Left ventricle myocardium superior (tissue), 1 donor: Measurements from ENCODE around the gene SLC25A22. TPM values are rescaled to one million over a fixed set of nuclear protein-coding genes. Genes with fewer than 3 reads are reported as not detected.
A peak's percentile ranks its signal among the peaks of the same experiment; 100 is the strongest.

ENCODE experiments used
- ATAC-seq: fragments of 200-7000 bp; cut with Tn5 transposase; one replicate; pipeline ENCODE4 v1.9.1; 2020; ENCODE audit warnings: mild to moderate bottlenecking, moderate library complexity
- DNase-seq: peaks from one replicate; pipeline ENCODE4 v3.0.0-alpha.2; 2020
- intact Hi-C: fragments of 100-400 bp; cut with micrococcal nuclease; formaldehyde crosslinking; loops from one replicate; pipeline ENCODE4 v1.11.0; 2022
- total RNA-seq: library from RNA; stranded (reverse); fragmentation: NEBNext Ultra II Directional; extraction: Animal tissue kit (Norgen Biotek cat#: 25700); gene quantifications from one replicate; pipeline ENCODE4 v1.2.1, GENCODE V29; 2021
- donor health status: DM: no; HTN: yes; CAD: no; lungs with severe emphysema.

Gene SLC25A22
- total RNA-seq, 1 donor from 2014 or later, result 3.5 TPM

DNA sequence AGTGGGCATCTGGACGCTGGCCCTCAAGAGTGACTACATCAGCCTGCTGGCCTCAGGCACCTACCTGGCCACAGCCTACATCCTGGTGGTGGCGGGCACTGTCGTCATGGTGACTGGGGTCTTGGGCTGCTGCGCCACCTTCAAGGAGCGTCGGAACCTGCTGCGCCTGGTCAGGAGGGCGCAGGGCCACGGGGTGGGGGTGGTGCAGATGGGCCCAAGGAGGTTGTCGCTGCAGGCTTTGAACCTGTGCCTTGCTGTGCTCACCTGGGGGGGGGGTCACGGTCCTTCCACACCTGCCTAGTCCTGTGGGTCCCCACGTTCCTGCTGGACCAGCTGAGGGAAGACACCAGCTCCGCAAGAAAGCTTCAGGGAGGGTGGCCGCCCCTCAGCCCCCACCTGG is 38.2 kb upstream of the SLC25A22 start:
- DNase-seq, result no peak
- intact Hi-C loops, result no loop called here
- no peak for ATAC-seq

DNA sequence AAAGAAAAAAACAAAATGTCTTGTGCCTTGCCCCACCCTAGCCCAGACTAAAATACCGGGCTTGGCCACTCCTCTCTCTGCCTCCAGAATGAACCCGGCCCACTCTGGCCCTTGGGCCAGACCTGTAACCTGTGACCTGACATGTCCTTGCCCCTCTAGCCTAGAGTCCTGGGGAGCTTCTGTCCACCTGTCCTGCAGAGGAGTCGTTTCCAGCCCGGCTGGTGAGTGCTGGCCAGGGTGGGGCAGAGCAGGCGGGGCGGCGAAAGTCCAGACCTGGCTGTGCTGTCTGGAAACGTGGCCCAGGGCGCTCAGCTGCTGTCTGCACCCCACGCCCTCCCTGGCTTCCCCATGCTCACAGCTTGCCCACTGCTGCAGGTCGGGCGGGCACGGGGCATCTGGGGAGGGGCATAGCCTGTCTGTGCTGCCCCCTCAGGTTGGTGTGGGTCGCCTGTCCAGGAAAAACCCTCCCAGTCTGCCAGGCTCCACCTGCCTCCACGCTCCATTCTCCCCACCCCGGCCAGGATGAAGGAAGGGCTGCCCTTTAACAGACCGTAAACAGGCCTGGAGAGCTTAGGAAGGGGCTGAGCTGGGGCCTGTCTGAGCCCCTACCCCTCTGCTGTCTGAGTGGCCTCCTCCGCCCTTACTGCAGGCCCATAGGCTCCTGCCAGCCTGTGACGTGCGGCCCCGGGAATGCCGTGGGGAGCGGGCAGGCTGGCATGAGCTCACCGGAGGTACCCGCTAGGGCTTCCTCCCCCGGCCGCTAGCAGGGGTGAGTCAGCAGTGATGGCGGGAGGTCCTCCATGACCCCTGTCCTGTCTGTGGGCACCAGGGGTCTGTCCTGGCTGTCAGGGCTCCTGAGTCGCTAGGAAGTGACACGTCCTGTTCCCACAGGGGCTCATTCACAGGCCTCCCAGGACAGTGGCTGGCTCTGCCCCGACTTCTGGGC is 36.6 kb upstream of the SLC25A22 start:
- intact Hi-C loops, result no loop called here
- peak; percentile 62 for ATAC-seq
- DNase-seq, result peak; percentile 89

DNA sequence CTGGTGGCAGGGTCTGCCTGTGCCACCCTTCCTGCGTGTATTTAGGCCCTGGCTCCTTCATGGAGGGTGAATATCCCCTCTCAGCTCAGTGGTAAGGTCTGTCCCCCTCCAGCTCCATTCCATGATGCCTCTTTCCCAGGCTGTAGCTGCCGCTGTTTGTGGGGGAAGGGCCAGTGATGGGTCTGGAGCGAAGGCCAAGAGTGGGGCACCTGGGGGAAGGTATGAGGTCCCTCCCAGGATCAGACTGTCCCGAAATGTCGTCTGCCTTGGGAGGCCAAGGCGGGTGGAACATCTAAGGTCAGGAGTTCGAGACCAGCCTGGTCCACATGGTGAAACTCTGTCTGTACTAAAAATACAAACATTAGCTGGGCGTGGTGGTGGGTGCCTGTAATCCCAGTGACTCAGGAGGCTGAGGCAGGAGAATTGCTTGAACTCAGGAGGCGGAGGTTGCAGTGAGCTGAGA is 35.8 kb upstream of the SLC25A22 start:
- intact Hi-C loops, result no loop called here
- ATAC-seq (no peak), DNase-seq (no peak)

DNA sequence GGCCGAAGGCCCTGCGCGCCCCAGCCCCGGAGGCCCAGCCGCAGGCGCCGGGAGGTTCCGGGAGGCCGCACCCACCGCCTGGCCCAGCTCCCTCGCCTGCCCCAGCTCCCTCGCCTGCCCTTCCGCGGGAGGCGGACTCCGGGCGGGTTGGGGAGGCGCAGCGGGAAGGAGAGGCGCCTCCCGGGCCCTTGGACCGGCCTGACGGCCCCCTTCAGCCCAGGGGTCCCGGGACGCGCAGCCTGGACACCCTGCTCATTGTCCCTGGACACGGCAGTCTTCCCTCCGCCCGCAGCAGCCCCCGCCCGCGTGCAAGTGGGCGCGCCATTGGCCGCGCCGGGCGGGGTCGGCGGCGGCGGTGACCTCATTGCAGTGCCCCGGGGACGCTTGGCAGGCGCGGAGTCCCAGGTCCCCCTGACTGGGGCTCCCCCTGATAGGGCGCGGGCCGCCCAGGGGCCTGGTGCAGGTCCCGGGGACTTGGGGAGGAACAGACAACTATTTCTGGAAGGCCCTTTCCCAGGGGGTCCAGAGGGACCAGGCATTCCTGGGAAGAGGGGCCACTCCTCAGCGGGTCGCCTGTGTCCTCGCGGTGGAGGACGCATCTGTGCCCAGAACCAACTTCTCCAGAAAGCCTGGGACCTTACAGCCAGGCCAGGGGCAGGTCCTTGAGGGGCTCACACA is 35.2 kb upstream of the SLC25A22 start:
- ATAC-seq (peak; percentile 21), DNase-seq (peak; percentile 81)
- intact Hi-C loops, result no loop called here

DNA sequence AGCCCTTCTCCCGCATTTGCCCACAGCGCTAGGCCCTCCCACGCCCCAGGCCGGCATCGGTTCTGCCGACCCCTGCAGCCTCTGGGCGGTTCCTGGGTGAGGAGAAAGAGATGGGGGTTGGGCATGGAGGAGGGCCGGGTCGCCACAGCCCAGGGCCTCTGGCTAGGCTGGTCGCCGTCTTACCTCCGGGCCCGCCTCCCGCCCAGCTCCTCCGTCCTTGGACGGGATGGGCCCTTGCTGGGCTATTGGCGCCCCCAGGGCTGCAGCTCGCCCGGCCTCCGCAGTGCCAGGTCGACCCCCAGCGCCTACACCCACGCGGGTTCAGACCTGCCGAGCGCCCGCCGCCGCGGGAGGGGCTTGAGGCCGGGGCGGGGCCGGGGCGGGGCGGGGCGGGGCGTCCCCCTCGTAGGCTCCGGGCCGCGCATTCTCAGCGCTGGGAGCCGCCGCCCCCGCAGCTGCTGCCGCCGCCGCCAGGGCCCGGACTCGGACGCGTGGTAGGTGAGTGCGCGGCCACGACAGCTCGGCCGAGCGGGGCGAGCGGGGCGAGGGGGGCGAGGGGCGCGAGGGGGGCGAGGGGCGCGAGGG is 34.5 kb upstream of the SLC25A22 start, which contains the start of gene CD151:
Gene CD151 (plus strand): TSS at position 424 of the 585 bp plus-strand sequence. CDS start 3,118 bp downstream, outside the sequence.
- ATAC-seq, result peak; percentile 38
- DNase-seq, result peak; percentile 75
- intact Hi-C loops, result no loop called here

DNA sequence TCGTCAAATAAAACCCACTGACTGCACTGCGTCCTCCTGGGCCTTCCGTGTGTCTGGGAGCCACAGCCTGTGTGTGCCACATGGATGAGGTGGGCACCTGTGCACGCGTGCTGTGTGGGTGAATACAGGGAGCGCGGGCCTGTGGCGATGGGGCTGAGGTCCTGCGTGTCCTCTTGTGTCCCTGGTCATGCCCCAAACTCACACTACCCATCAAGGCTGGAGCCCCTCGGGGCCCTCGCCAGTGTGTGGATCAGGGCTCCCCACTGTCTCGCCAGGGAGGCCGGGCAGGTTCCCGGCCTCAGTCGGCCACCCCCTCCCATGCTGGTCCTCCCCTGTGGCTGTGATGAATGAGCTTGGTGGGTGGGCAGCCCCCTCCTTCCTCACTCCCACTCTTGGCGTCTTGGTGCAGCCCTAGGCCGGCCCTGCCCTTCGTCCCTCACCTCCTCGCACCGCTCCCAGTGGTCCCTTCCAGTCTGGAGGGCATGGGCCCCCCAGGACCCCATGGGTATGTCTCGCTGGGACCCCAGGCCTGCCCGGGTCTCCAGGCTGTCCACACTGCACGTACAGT is 34.0 kb upstream of the SLC25A22 start:
- intact Hi-C loops, result no loop called here
- ATAC-seq, result no peak
- DNase-seq, result no peak

DNA sequence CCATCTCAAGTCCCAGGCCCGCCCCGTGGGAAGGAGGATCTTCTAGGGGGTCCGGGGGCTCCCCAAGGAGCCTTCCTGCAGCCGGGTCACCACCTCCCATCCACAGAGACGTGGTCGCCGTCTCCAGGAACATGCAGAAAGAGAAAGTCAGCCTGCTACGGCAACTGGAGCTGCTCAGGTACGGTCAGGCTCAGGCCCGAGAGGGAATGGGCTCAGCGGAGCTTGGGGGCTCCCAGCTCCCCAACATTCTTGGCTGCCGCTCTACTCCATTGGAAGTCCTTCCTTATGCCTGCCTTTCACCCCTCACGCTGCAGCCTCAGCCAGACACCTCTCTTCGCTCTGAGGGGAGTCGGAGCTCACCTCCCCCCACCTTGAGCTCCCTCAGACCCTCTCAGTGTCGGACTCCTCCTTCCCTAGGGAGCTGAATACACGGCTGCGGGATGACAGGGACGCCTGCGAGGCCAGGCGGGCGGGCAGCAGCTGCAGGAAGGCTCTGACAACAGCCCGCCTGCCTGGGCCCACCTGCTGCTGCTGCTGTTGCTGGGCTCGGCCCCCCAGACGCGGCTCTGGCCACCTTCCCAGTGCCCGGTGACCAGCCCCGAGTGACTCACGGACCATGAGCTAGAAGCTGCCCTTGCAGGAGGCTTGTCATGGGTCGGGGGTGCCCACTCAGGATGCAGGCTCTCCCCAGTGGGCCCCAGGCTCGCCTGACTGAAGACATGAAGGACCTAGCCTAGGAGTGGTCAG is 33.2 kb upstream of the SLC25A22 start:
- intact Hi-C loops, result no loop called here
- no peak for DNase-seq

DNA sequence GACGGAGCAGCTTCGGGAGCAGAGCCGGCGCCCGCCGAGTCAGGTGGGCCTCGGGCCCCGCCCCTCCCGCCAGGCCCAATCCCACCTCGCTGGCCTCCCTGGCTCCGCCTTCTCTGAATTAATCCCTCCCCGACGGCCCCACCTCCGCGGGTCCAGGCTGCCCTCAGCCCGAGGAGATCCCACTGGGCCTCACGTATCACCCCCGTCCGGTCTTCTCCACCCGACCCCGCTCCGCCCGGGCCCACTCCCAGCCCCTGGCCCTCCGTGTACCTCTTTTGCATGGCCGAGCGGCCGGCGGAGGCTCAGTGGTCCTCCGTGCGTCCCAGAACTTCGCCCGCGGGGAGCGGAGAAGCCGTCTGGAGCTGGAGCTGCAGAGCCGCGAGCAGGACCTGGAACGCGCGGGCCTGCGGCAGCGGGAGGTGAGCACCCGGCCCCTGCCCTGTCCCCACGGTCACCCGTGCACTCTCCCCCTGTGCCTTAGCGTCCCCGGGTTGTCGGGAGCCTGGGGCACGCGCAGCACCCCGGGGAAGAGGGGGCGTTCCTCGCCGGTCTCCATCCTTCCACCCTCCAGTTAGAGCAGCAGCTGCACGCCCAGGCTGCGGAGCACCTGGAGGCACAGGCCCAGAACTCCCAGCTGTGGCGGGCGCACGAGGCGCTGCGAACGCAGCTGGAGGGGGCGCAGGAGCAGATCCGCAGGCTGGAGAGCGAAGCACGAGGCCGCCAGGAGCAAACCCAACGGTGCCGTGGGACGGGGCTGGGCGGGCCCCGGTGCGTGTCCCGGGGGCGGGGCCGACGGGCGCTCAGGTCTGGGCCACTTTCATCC is 32.4 kb upstream of the SLC25A22 start:
- ATAC-seq (peak; percentile 59), DNase-seq (peak; percentile 91)
- intact Hi-C loops, result no loop called here

More for the DNA sequence above, 33.2 kb upstream of the SLC25A22 start:
- ATAC-seq, result no peak

DNA sequence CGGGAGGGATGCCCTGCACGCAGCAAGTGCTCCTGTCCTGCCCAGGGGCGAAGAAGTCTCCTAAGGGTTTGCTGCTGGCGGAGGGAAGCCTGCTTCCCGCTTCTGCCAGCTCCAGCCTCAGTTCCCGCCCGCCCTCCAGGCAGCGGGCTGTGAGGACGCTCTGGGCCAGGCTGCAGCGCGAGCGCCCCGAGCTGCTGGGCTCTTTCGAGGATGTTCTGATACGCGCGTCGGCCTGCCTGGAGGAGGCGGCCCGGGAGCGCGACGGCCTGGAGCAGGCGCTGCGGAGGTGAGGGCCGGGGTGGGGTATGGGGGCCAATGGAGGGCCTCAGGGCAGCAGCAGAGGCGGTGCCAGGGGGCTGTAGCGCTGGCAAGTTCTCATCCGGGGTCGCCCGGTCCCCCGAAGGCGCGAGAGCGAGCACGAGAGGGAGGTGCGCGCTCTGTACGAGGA is 31.8 kb upstream of the SLC25A22 start:
- intact Hi-C loops, result no loop called here
- ATAC-seq, result no peak
- DNase-seq, result no peak

DNA sequence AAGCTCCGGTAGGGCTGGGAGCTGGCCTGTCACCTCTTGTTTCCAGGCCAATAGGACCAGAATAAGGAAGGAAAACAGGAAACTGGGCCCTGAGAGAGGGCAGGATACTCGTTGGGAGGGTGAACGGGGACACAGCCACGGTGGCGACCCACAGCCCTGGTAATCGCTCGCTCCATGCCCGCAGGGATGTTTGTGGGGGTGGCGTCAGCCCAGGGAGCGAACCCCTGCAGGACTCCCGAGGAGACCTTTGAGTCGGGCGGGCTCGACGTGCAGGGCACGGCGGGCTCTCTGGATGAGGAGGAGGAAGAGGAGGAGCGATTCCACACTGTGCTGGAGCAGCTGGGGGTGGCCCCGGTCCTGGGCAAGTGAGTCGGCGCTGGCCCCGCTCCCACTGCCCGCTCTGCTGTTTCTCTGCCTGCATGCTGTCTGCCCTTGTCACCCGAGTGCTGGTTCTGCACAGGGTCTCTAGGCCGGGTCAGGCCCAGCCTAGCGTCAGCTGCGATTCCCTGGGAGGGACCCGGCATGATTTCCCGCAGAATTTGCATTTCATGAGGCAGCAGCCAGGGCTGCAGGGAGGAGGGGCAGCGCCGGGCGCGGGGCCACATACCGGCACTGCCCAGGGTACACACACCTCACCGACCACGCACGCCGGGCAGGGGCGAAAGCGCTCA is 31.2 kb upstream of the SLC25A22 start:
- peak; percentile 76 for DNase-seq
- ATAC-seq, result peak; percentile 6
- intact Hi-C loops, result no loop called here

DNA sequence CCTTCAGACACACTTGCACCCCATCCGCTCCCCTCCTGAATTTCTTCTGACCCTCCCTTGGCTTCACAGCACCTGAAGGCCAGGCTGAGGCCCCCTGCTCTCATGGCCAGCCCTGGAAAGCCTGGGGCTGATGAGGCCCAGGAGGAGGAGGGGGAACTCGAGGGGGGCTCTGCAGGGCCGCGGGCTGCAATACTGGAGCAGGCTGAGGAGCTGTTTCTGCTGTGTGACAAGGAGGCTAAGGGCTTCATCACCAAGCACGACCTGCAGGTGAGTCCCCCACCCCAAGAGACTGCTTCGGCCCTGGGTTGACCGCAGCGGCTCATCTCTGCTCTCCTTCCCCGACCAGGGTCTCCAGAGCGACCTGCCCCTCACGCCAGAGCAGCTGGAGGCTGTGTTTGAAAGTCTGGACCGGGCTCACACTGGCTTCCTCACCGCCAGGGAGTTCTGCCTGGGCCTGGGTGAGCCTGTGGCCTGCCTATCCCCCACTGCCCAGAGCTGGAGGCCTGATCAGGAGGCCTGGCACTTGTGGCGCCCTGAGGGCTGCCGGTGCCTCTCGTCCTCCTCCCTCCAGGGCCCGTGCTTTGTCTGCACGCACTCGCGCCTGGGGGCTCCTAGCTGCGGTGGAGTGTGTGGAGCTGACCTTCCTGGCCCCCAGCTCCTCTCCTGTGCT is 30.6 kb upstream of the SLC25A22 start:
- DNase-seq, result peak; percentile 28
- ATAC-seq, result no peak
- intact Hi-C loops, result no loop called here

DNA sequence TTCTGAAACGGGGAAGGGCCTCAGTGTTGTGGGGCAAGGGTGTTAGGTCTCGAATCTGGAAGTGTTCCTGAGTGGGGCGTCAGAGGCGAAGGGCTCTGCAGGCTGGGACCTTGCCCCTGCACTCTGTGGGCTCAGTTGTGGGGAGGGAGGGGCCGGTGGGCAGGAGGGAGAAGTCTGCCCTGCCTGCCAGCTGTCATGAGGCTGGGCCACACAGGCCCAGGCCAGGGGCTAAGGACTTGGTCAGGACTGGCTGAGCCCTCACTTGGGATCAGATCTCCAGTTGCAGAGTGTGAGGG is 29.8 kb upstream of the SLC25A22 start, which contains the start of gene CRACR2B:
Gene CRACR2B (plus strand): TSS at position 23 of the 296 bp plus-strand sequence. CDS start 689 bp downstream, outside the sequence.
- DNase-seq, result no peak
- ATAC-seq, result no peak

DNA sequence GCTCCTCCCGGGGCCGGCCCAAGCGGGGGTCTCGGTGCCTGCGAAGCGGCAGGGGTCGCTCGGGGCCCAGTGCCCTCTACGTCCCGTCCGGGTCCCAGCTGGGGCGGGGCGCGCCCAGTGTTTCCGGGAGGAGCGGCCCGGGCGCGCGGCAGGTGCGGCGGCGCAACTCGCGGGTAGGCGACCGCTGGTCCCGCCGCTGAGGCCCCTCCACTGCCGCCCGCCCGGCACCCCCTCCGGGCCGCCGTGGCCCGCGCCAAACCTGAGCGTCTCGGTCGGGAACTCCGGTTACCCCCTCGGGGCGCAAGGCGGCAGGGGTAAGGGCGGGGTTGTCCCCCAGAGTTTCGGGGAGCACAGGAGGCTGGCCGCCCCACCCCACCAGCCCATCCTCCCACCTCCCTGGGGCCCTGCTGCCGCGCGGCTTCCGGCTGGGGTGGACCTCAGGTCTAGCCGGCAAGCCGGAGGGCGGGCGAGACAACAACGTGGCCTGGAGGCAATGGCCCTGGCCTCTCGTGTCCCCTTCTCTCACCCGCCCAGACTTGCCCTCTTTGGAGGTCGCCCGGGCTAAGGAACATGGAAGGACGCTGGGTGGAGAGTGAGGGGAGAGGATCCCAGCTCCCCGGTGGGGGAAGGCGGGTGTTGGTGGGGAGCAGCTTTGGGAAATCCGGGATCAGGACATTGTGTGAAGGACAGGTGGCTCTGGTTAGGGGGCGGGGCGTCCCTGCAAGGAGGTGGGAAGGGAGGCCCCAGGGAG is 29.2 kb upstream of the SLC25A22 start:
- intact Hi-C loops, result no loop called here

More for the DNA sequence above, 29.8 kb upstream of the SLC25A22 start, which contains the start of gene CRACR2B:
- intact Hi-C loops, result no loop called here

DNA sequence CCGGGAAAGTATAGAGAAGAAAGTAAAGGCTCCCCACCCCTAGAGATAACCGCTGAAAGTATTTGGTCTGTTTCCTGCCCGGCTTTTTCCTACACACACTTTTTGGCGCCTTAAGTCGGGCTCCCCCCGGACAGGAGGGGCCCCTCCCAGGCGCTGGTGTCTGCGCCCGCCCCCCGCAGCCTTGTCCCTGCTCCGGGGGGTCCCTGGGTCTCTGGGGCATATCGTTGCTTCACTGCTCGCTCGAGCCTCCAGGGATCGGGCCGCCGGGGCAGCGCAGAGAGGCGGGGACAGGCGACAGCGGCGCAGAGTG is 28.7 kb upstream of the SLC25A22 start:
- intact Hi-C loops, result no loop called here
- DNase-seq (no peak), ATAC-seq (no peak)

More for the DNA sequence above, 29.2 kb upstream of the SLC25A22 start:
- DNase-seq, result peak; percentile 60
- ATAC-seq, result peak; percentile 1

DNA sequence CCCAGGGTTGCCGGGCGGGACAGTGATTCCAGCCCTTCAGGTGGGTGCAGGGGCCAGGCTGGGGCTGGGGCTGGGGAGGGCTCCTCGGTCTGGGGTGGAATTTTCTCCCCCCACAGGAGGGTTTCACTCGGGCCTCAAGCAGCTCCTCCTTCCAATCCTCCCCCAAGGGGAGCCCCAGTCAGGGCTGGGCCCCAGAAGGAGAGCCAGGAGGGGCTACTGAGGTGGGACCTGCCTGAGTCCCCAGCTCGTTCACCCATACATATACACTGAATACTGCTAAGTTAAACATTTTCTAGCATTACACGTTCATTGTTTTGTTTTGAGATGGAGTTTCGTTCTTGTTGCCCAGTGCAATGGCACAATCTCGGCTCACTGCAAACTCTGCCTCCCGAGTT is 28.1 kb upstream of the SLC25A22 start:
- DNase-seq (no peak), ATAC-seq (no peak)
- intact Hi-C loops, result no loop called here
